ENCODE results near the gene VSIR.

DNA sequence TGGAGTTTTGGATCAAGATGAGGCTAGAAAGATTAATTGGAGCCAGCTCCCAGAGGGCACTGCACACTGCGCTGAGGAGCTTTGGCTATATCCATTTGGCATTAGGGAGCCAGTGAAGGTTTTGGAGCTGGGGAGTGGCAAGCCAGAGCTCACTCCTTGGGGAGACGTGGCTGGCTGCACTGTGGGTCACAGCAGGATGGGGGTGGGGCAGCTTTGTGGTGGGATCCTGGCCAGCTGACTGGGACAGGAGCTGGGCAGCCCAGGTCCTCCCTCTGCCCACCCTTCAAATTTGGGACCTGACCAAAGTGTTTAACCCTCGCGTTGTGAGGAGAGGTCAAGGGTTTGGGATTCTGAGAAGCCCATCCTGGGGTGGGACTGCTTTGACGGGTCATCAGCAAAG lies 58.7 kb downstream of the VSIR start:
- TF ChIP-seq POLR2AphosphoS5 (IDR thresholded peaks at IDR 0.05; ENCODE audit: low read depth, low read length), result no peak
- no peak for TF ChIP-seq SIN3A (IDR thresholded peaks at IDR 0.05; ENCODE audit: borderline replicate concordance, insufficient read depth, low read length)
- no peak for TF ChIP-seq TAF1 (IDR thresholded peaks at IDR 0.05; ENCODE audit: borderline replicate concordance, insufficient read depth, low read length)
- TF ChIP-seq REST (IDR thresholded peaks at IDR 0.05; ENCODE audit: insufficient read depth in 1 of 2, low read depth in 2 of 2, low read length in 2 of 2), result no peak

Measured in PFSK-1 (cell line).